ENCODE results near the gene MRPL3. TPM values are rescaled to one million over a fixed set of nuclear protein-coding genes. Genes with fewer than 3 reads are reported as not detected.
"Not testable (repeated sequence)": the region's sequence is repeated elsewhere in the genome, so short reads cannot be mapped to it uniquely, and the experiment has no call there.

MRPL3 gene
- total RNA-seq, 1 donor from 2014 or later: 92.6 TPM

- intact Hi-C loops (cut with micrococcal nuclease): loop anchor here (1.0 to 5.0 kb wide), 4 partner anchors 121 to 1220 kb away; partner anchors contain the start of genes ASTE1, NEK11, NPHP3 and NUDT16
These were observed 822 bp downstream of the MRPL3 start for GRCh38 chr3:131501949-131502348.

GRCh38 chr3:131494706-131495105 is 8.1 kb downstream of the MRPL3 start:
- intact Hi-C loops (cut with micrococcal nuclease): no loop called here

- intact Hi-C loops (cut with micrococcal nuclease): no loop called here
These were observed 11.0 kb downstream of the MRPL3 start for GRCh38 chr3:131491775-131492174.

GRCh38 chr3:131491084-131491483 is 11.7 kb downstream of the MRPL3 start:
- intact Hi-C loops (cut with micrococcal nuclease): no loop called here

GRCh38 chr3:131486545-131486944 is 16.2 kb downstream of the MRPL3 start:
- intact Hi-C loops (cut with micrococcal nuclease): not testable (repeated sequence)

GRCh38 chr3:131485119-131485518 is 17.7 kb downstream of the MRPL3 start:
- intact Hi-C loops (cut with micrococcal nuclease): no loop called here

- intact Hi-C loops (cut with micrococcal nuclease): no loop called here
These were observed 18.2 kb downstream of the MRPL3 start for GRCh38 chr3:131484496-131485111.

GRCh38 chr3:131480116-131480515 is 22.7 kb downstream of the MRPL3 start:
- intact Hi-C loops (cut with micrococcal nuclease): no loop called here

- intact Hi-C loops (cut with micrococcal nuclease): no loop called here
These were observed 25.0 kb downstream of the MRPL3 start for GRCh38 chr3:131477813-131478212.

GRCh38 chr3:131474115-131474514 is 28.7 kb downstream of the MRPL3 start:
- intact Hi-C loops (cut with micrococcal nuclease): no loop called here

GRCh38 chr3:131470377-131470776 is 32.4 kb downstream of the MRPL3 start:
- intact Hi-C loops (cut with micrococcal nuclease): no loop called here

GRCh38 chr3:131458653-131459052 is 44.1 kb downstream of the MRPL3 start:
- intact Hi-C loops (cut with micrococcal nuclease): no loop called here

- intact Hi-C loops (cut with micrococcal nuclease): no loop called here
These were observed 45.6 kb downstream of the MRPL3 start for GRCh38 chr3:131457220-131457619.

GRCh38 chr3:131454501-131454900 is 48.3 kb downstream of the MRPL3 start:
- intact Hi-C loops (cut with micrococcal nuclease): no loop called here

GRCh38 chr3:131453533-131453932 is 49.2 kb downstream of the MRPL3 start:
- intact Hi-C loops (cut with micrococcal nuclease): no loop called here

GRCh38 chr3:131447349-131447748 is 55.4 kb downstream of the MRPL3 start:
- intact Hi-C loops (cut with micrococcal nuclease): no loop called here

GRCh38 chr3:131444180-131444579 is 58.6 kb downstream of the MRPL3 start:
- intact Hi-C loops (cut with micrococcal nuclease): no loop called here

- intact Hi-C loops (cut with micrococcal nuclease): no loop called here
These were observed 63.7 kb downstream of the MRPL3 start for GRCh38 chr3:131439084-131439483.

- intact Hi-C loops (cut with micrococcal nuclease): no loop called here
These were observed 67.8 kb downstream of the MRPL3 start for GRCh38 chr3:131435000-131435399.

GRCh38 chr3:131432441-131432840 is 70.3 kb downstream of the MRPL3 start:
- intact Hi-C loops (cut with micrococcal nuclease): no loop called here

GRCh38 chr3:131431754-131432153 is 71.0 kb downstream of the MRPL3 start:
- intact Hi-C loops (cut with micrococcal nuclease): no loop called here

- intact Hi-C loops (cut with micrococcal nuclease): no loop called here
These were observed 75.5 kb downstream of the MRPL3 start for GRCh38 chr3:131427226-131427625.

GRCh38 chr3:131421957-131422498 is 80.7 kb downstream of the MRPL3 start:
- intact Hi-C loops (cut with micrococcal nuclease): no loop called here

Measured in T-helper 2 cell treated with Interferon-gamma antibody and Interleukin-4, amounts not matched to agents 100 ng/mL and 5 ng/mL, for 36 hours (primary cell).